ENCODE measurements around the gene BRD3. TPM values are rescaled to one million over a fixed set of nuclear protein-coding genes. Genes with fewer than 3 reads are reported as not detected.

Gene BRD3
- total RNA-seq, 1 experiment from 2014 or later, result 61.6 TPM

DNA sequence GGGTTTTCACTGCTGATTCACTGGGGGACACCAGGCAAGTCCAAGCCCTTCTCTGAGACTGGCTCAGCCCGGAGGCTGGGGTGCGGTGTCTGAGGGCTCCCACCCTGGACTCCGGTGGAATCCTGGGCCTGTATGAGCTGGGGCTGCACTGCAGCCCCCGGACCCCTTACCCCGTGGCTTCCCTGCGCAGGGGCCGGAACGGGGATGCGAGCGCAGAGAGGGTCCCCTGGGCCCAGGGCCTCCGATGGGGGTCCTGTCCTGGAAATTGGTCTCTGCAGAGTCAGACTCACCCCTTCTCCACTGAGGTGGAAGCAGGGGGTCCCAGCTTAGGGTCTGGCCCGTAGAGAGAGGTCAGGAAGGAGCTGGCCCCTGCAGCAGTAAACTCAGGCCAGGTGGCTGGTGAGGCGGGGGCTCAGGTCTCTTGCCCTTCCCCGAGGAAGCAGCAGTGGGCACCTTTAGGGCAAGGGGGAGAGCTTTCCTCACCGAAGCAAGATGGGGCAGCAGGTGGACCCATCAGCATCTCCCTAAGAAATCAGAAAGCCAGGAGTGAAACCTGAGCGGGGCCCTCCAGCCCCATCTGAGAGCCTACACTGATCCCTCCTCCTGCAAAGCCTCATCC is 74.1 kb downstream of the BRD3 start:
- POLR2A ChIA-PET (ENCODE audit: low non-redundant PET), result no interaction called here
- CTCF ChIA-PET, result interaction anchor here (0.6 to 3.1 kb wide), 11 partner anchors 16 to 267 kb away, joined by 3 to 54 read pairs (median 4); no protein-coding TSS in a partner anchor
- intact Hi-C loops (cut with micrococcal nuclease; ENCODE audit: unreplicated experiment), result loop anchor here (1.0 kb wide), 2 partner anchors 200 to 211 kb away; no protein-coding TSS in a partner anchor
- no peaks in the 10 kb centered on the region for H3K27me3 ChIP-seq (replicated peaks; ENCODE audit: insufficient read depth, low read depth, low read length, poor library complexity)
- H3K36me3 ChIP-seq (ENCODE audit: insufficient read depth, low read length, poor library complexity, severe bottlenecking), result no peaks in the 10 kb centered on the region
- H3K4me1 ChIP-seq (ENCODE audit: insufficient read depth, low read length, poor library complexity, severe bottlenecking), result peaks cover 16% of the 10 kb centered on the region
- peak overlapping the region; percentile 88 for H3K27ac ChIP-seq (ENCODE audit: low read depth, low read length, poor library complexity, severe bottlenecking)
- BruUV-seq (replicated peaks), result no TSS peak
- DNase-seq (ENCODE audit: low spot score), result no peak
- no peaks in the 10 kb centered on the region for H3K9me3 ChIP-seq (ENCODE audit: low read depth, low read length, poor library complexity, severe bottlenecking)
- TF ChIP-seq, protein P1, sequence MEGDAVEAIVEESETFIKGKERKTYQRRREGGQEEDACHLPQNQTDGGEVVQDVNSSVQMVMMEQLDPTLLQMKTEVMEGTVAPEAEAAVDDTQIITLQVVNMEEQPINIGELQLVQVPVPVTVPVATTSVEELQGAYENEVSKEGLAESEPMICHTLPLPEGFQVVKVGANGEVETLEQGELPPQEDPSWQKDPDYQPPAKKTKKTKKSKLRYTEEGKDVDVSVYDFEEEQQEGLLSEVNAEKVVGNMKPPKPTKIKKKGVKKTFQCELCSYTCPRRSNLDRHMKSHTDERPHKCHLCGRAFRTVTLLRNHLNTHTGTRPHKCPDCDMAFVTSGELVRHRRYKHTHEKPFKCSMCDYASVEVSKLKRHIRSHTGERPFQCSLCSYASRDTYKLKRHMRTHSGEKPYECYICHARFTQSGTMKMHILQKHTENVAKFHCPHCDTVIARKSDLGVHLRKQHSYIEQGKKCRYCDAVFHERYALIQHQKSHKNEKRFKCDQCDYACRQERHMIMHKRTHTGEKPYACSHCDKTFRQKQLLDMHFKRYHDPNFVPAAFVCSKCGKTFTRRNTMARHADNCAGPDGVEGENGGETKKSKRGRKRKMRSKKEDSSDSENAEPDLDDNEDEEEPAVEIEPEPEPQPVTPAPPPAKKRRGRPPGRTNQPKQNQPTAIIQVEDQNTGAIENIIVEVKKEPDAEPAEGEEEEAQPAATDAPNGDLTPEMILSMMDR (conservative IDR thresholded peaks at IDR 0.05; ENCODE audit: low read depth, low read length), result no peak
- TF ChIP-seq EZH2 (IDR thresholded peaks at IDR 0.05; ENCODE audit: borderline replicate concordance, low read depth, low read length, poor library complexity, severe bottlenecking), result no peak
- H3K4me3 ChIP-seq (ENCODE audit: low read depth, low read length, poor library complexity, severe bottlenecking), result peak overlapping the region; percentile 92

DNA sequence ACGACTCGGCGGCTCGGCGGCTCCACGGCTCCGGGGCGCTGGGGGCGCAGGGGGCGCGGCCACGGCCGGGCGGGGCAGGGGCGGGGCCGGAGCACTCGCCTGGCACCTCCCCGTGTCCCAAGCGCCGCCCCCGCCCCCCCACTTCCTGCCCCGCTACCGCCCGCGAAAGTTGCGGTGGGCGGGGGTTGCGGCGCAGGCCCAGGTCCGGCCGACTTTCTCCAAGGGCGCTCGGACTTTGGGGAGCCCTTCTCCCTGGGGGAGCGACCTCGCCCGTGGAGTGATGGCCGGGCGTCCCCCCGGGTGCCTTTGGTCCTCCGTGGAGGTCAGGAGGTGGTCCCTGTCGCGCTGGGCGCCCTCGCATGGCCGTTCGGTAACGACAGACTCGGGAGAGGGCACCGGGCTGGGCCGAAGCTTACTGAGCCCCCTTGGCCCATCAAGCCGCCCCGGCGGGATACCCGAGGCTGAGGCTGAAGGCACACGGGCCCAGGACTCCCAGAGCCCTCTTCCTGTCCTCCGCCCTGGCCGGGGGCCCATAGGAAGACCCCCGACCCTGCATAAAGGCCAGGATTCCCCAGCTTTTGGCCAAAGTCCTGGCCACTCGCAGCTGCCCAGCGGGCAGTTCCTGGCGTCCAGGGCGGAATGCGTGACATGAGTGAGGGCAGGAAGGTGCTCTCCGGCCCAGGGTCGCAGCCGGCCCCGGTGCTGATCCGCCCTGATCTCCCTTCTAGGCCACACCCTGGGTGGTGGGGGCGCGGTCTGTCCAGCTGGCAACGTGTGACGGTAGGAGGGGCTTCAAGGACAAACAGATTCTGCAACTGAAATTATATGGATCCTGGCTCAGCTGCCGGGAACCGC is 74.8 kb downstream of the BRD3 start:
- H3K4me3 ChIP-seq (ENCODE audit: low read depth, low read length, poor library complexity, severe bottlenecking), result peak overlapping the region; percentile 92
- no peaks in the 10 kb centered on the region for H3K27me3 ChIP-seq (replicated peaks; ENCODE audit: insufficient read depth, low read depth, low read length, poor library complexity)
- H3K36me3 ChIP-seq (ENCODE audit: insufficient read depth, low read length, poor library complexity, severe bottlenecking), result no peaks in the 10 kb centered on the region
- DNase-seq (ENCODE audit: low spot score), result peak; percentile 83
- peak overlapping the region; percentile 88 for H3K27ac ChIP-seq (ENCODE audit: low read depth, low read length, poor library complexity, severe bottlenecking)
- H3K9me3 ChIP-seq (ENCODE audit: low read depth, low read length, poor library complexity, severe bottlenecking), result no peaks in the 10 kb centered on the region
- intact Hi-C loops (cut with micrococcal nuclease; ENCODE audit: unreplicated experiment), result loop anchor here (1.0 kb wide), 1 partner anchor 200 kb away; no protein-coding TSS in a partner anchor
- POLR2A ChIA-PET (ENCODE audit: low non-redundant PET), result no interaction called here
- TF ChIP-seq, protein P1 (conservative IDR thresholded peaks at IDR 0.05; ENCODE audit: low read depth, low read length), result peak; percentile 61
- no peak for TF ChIP-seq EZH2 (IDR thresholded peaks at IDR 0.05; ENCODE audit: borderline replicate concordance, low read depth, low read length, poor library complexity, severe bottlenecking)
- peaks cover 16% of the 10 kb centered on the region for H3K4me1 ChIP-seq (ENCODE audit: insufficient read depth, low read length, poor library complexity, severe bottlenecking)
- CTCF ChIA-PET, result interaction anchor here (0.7 to 3.1 kb wide), 8 partner anchors 26 to 250 kb away, joined by 3 to 54 read pairs (median 6); no protein-coding TSS in a partner anchor
- BruUV-seq (replicated peaks), result no TSS peak

DNA sequence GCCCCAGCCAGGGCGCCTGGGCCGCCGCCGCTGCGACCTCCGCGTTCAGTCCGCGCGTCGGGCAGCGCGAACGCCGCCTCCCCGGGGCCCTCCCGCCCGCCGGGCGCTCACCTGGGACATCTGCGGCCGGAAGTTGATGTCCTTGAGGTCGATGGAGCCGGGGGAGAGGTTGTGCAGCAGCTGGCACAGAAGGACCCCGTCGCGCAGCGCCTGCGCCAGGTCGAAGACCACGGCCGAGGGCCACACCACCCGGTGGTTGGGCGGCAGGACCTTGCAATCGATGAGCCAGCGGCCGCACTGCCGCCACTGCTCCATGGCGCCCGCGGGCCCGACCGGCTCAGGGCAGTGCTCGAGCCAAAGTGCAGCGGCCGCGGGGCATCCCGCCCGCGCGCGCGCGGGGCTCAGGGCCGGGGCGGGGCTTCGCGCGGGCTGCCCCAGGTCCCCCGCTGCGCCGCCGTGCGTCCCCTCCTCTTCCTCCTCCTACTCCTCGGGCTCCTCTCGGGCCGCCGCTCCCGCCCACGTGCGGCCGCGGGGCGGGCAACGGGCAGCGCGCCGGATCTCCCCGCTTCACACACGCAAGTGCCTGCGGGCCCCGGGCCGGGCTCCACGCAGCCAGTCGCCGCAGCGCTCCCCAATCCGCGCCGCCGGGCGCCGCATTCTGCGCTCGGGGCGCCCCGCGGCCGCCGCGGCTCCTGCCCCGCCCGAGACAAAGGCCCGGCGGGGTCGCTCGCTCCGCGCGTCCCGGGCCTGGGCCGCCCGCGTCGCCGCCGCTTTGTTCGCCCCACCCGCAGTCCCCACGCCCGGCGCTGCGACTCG is 75.7 kb downstream of the BRD3 start, which contains the start of gene VAV2:
VAV2 (minus strand) TSS at position 361 of the 816 bp plus-strand sequence; CDS start at position 315, 46 bp downstream.
- intact Hi-C loops (cut with micrococcal nuclease; ENCODE audit: unreplicated experiment), result no loop called here
- Histone ChIP-seq H3K9me3 (ENCODE audit: low read depth, low read length, poor library complexity, severe bottlenecking) (no peaks in the 10 kb centered on the region), H3K27me3 (replicated peaks; ENCODE audit: insufficient read depth, low read depth, low read length, poor library complexity) (no peaks in the 10 kb centered on the region), H3K4me1 (ENCODE audit: insufficient read depth, low read length, poor library complexity, severe bottlenecking) (peaks cover 16% of the 10 kb centered on the region), H3K36me3 (ENCODE audit: insufficient read depth, low read length, poor library complexity, severe bottlenecking) (no peaks in the 10 kb centered on the region), H3K27ac (ENCODE audit: low read depth, low read length, poor library complexity, severe bottlenecking) (peak within 1 kb of the TSS; percentile 88), H3K4me3 (ENCODE audit: low read depth, low read length, poor library complexity, severe bottlenecking) (peak within 1 kb of the TSS; percentile 92)
- DNase-seq (ENCODE audit: low spot score), result peak; percentile 62
- POLR2A ChIA-PET (ENCODE audit: low non-redundant PET), result interaction anchor here (0.7 kb wide), 1 partner anchor 1751 kb away, joined by 8 read pairs; no protein-coding TSS in a partner anchor
- BruUV-seq (replicated peaks), result no TSS peak
- TF ChIP-seq EZH2 (IDR thresholded peaks at IDR 0.05; ENCODE audit: borderline replicate concordance, low read depth, low read length, poor library complexity, severe bottlenecking), result no peak
- CTCF ChIA-PET, result no interaction called here

Data from A673 (cell line).